ENCODE measurements around the gene SMARCB1.

DNA sequence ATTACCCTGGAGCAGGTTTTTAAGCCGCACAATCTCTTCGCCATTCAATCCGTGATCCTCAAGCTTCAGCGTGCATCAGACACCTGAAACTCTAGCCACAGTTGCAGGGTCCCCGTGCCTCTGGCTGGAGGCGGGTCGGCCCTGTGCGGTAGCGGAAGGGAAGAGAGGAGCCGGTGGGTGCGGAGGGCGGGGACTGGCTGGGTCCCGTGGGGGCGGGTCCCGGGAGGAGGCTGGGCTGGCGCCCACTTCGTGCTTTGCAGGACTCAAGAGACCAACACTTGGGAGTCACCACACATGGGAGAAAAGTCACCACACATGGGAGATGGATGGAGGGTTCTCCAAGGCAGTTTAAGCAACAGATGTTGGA lies 23.2 kb upstream of the SMARCB1 start:
- TF ChIP-seq SIN3A (IDR thresholded peaks at IDR 0.05; ENCODE audit: borderline replicate concordance, insufficient read depth, low read length) (no peak), FOXP2 (optimal IDR thresholded peaks at IDR 0.05; ENCODE audit: borderline replicate concordance, extremely low read depth, extremely low read length, insufficient read depth) (no peak), TAF1 (IDR thresholded peaks at IDR 0.05; ENCODE audit: borderline replicate concordance, insufficient read depth, low read length) (no peak), POLR2AphosphoS5 (IDR thresholded peaks at IDR 0.05; ENCODE audit: low read depth, low read length) (no peak)
- TF ChIP-seq, protein P1, sequence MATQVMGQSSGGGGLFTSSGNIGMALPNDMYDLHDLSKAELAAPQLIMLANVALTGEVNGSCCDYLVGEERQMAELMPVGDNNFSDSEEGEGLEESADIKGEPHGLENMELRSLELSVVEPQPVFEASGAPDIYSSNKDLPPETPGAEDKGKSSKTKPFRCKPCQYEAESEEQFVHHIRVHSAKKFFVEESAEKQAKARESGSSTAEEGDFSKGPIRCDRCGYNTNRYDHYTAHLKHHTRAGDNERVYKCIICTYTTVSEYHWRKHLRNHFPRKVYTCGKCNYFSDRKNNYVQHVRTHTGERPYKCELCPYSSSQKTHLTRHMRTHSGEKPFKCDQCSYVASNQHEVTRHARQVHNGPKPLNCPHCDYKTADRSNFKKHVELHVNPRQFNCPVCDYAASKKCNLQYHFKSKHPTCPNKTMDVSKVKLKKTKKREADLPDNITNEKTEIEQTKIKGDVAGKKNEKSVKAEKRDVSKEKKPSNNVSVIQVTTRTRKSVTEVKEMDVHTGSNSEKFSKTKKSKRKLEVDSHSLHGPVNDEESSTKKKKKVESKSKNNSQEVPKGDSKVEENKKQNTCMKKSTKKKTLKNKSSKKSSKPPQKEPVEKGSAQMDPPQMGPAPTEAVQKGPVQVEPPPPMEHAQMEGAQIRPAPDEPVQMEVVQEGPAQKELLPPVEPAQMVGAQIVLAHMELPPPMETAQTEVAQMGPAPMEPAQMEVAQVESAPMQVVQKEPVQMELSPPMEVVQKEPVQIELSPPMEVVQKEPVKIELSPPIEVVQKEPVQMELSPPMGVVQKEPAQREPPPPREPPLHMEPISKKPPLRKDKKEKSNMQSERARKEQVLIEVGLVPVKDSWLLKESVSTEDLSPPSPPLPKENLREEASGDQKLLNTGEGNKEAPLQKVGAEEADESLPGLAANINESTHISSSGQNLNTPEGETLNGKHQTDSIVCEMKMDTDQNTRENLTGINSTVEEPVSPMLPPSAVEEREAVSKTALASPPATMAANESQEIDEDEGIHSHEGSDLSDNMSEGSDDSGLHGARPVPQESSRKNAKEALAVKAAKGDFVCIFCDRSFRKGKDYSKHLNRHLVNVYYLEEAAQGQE (IDR thresholded peaks at IDR 0.05; ENCODE audit: insufficient read depth in 1 of 2, low read depth in 2 of 2, low read length in 2 of 2) = no peak

Measured in PFSK-1 (cell line).